Esophagus (tissue), 2 donors: ENCODE data around the gene DTWD1. TPM values are rescaled to one million over a fixed set of nuclear protein-coding genes. Genes with fewer than 3 reads are reported as not detected.

Experiments used
- H3K27ac ChIP-seq, 2 donors: one replicate each; pipeline ENCODE4 v1.5.1; 2013; ENCODE audit warnings: low read depth in 2 of 2, mild to moderate bottlenecking in 2 of 2, inconsistent platforms in 1 of 2, low read length in 1 of 2, moderate library complexity in 1 of 2
- H3K27me3 ChIP-seq, 2 donors: one replicate each; pipeline ENCODE4 v1.6.1; 2013; ENCODE audit warnings: low read length in 2 of 2, control low read depth in 1 of 2, mild to moderate bottlenecking in 1 of 2; ENCODE audit not compliant: insufficient read depth in 2 of 2, control insufficient read depth in 1 of 2
- H3K36me3 ChIP-seq, 2 donors: one replicate each; pipeline ENCODE4 v1.6.1; 2013; ENCODE audit warnings: low read length in 1 of 2; ENCODE audit not compliant: control insufficient read depth in 2 of 2, insufficient read depth in 2 of 2
- H3K4me1 ChIP-seq, 2 donors: one replicate each; pipeline ENCODE4 v1.6.1; 2013; ENCODE audit warnings: low read length in 1 of 2; ENCODE audit not compliant: control insufficient read depth in 2 of 2, insufficient read depth in 2 of 2
- H3K4me3 ChIP-seq, 2 donors: one replicate each; pipeline ENCODE4 v1.5.1; 2013; ENCODE audit warnings: low read length in 2 of 2, mild to moderate bottlenecking in 2 of 2, low read depth in 1 of 2, moderate library complexity in 1 of 2
- H3K9me3 ChIP-seq, 2 donors: one replicate each; pipeline ENCODE4 v1.6.1; 2013; ENCODE audit warnings: mild to moderate bottlenecking in 2 of 2, low read depth in 1 of 2, low read length in 1 of 2, moderate library complexity in 1 of 2; ENCODE audit not compliant: control insufficient read depth in 2 of 2, insufficient read depth in 1 of 2
- WGBS, 2 donors: extraction: QIAGEN DNeasy Blood & Tissue Kit; methylation state at CpG; one replicate each; pipeline ENCODE4 v1.1.7; 2013; 5-methylcytosine and 5-hydroxymethylcytosine counted together
- polyA plus RNA-seq, 2 donors: library from polyadenylated mRNA; stranded (reverse); fragments of 200-250 nt; gene quantifications; one replicate each; pipeline ENCODE4 v1.2.3, GENCODE V29; 2013
- donor health status: healthy with polysubstance abuse.
- donor health status: Bipolar disorder and iron deficiency.

The DTWD1 gene
- polyA plus RNA-seq, 2 donors: 9.1 to 11.0 TPM

DNA sequence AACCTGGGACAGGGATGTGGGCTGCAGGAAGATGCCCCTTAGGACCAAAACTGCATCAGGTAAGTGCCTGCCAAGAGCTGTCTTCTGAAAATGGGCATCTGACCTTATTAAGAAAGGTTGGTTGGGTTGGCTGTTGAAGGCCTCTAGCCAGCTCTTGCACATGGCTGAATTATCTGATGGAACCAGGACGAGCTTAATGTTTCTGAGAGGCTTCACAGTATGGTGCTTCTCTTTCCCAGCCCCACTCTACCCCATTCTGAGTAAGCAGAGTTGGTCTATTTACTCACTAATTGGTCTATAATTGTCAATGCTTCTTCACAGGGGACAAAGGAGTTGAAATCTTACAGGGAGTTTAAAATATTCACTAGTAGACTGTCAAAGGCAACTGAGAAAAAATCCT is 48.4 kb downstream of the DTWD1 start:
- 70 to 79% methylated on average over 1 of the region's 1 CpG for WGBS, 2 donors
- Histone ChIP-seq H3K27me3 (no peaks in the 10 kb centered on the region), H3K9me3 (no peaks in the 10 kb centered on the region), H3K36me3 (no peaks in the 10 kb centered on the region), H3K4me3 (no peak overlapping the region), H3K27ac (no peak overlapping the region), H3K4me1 (no peaks in the 10 kb centered on the region)

DNA sequence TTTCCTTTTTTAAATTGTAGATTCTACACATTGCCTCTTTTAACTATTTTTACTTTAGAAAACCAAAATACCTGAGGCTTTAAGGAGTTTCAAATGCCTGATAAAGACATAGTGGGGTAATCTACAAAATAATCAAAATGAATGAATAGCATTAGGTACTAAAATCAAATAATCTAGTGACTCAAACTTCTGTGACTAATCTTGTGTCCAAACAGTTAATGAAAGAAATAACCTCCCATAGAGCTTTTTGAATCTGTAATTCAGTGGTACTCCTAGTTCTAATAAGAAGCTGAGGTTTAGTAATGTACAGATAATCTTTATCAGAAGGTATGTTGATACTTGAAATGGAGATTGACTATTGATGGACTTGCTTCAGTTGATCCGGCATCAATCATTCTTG is 53.0 kb downstream of the DTWD1 start:
- Histone ChIP-seq H3K4me1 (no peaks in the 10 kb centered on the region), H3K9me3 (no peaks in the 10 kb centered on the region), H3K36me3 (no peaks in the 10 kb centered on the region), H3K4me3 (no peak overlapping the region), H3K27me3 (no peaks in the 10 kb centered on the region), H3K27ac (no peak overlapping the region)
- 94 to 97% methylated on average over 1 of the region's 1 CpG for WGBS, 2 donors

DNA sequence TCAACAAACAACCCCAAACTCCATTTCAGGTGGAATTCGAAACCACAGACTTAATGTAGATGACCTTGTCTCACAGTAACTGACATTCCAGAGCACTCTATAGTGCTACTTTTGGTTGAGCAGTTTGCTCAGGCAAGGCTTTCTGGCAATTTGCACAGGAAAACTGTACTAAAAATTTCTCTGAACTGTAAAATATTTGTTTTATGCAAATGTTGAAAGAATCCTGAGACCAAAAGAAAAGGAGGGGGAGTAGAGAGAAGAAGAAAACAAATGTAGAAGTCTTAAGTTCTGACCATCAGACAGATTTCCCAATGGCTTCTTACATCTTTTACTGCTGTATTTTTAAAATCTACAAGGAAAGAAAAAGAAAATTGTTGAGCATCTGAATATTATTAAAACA is 53.5 kb downstream of the DTWD1 start:
- no peaks in the 10 kb centered on the region for H3K4me1 ChIP-seq
- no peaks in the 10 kb centered on the region for H3K9me3 ChIP-seq
- 74 to 88% methylated on average over 1 of the region's 1 CpG for WGBS, 2 donors
- H3K36me3 ChIP-seq: no peaks in the 10 kb centered on the region
- H3K27ac ChIP-seq: no peak overlapping the region
- no peaks in the 10 kb centered on the region for H3K27me3 ChIP-seq
- no peak overlapping the region for H3K4me3 ChIP-seq

- Histone ChIP-seq H3K36me3 (no peaks in the 10 kb centered on the region), H3K4me1 (no peaks in the 10 kb centered on the region), H3K9me3 (no peaks in the 10 kb centered on the region), H3K4me3 (no peak overlapping the region), H3K27ac (no peak overlapping the region), H3K27me3 (no peaks in the 10 kb centered on the region)
These were observed 54.2 kb downstream of the DTWD1 start for GRCh38 chr15:49675041-49675440.

DNA sequence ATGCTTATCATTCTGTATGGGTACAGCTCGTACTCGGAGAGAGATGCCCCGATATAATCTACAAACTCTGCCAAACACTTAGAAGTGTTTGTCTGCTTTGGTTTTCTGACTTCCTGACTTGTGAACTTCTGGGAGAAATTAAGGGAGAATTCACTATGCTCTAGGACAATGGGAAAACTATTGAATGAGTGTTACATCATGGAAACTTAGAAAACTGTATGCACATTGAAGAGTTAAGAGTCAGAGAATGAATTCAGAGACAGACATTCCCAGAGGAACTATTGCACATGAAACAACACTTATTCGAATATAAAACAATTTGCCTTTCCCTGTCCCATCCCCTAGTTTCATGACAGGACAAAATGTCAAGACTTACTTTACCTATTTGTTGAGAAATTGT is 57.8 kb downstream of the DTWD1 start:
- H3K9me3 ChIP-seq: no peaks in the 10 kb centered on the region
- no peaks in the 10 kb centered on the region for H3K4me1 ChIP-seq
- H3K27ac ChIP-seq: no peak overlapping the region
- H3K36me3 ChIP-seq: no peaks in the 10 kb centered on the region
- no peaks in the 10 kb centered on the region for H3K27me3 ChIP-seq
- no peak overlapping the region for H3K4me3 ChIP-seq
- WGBS, 2 donors: 82 to 86% methylated on average over 4 of the region's 4 CpGs

DNA sequence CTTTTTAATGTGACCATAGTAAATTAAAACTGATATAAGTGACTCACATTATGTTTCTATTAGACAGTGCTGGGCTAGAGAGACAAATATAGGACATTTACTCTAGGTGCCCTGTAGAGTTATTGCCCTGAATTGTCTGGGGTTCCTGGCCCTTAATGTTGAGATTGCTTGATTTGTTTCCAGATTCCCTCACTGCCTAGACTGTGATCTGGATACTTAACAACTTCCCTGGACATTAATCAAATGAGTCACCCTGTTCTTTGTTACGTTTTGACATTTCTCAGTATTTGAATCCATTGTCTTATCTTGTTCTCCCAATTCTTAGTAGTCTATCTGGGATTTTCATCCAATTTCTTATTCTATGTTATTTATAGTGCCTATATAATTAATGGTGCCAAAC is 65.8 kb downstream of the DTWD1 start:
- no peaks in the 10 kb centered on the region for H3K9me3 ChIP-seq
- no peak overlapping the region for H3K27ac ChIP-seq
- WGBS, 2 donors: 26 to 33% methylated on average over 1 of the region's 1 CpG
- H3K4me1 ChIP-seq: no peaks in the 10 kb centered on the region
- H3K36me3 ChIP-seq: no peaks in the 10 kb centered on the region
- H3K27me3 ChIP-seq: no peaks in the 10 kb centered on the region
- no peak overlapping the region for H3K4me3 ChIP-seq

GRCh38 chr15:49688135-49688790 is 67.4 kb downstream of the DTWD1 start:
- no peak overlapping the region for H3K4me3 ChIP-seq
- no peaks in the 10 kb centered on the region for H3K9me3 ChIP-seq
- no peaks in the 10 kb centered on the region for H3K4me1 ChIP-seq
- no peaks in the 10 kb centered on the region for H3K27me3 ChIP-seq
- WGBS, 2 donors: 80 to 84% methylated on average over 3 of the region's 3 CpGs
- no peak overlapping the region for H3K27ac ChIP-seq
- H3K36me3 ChIP-seq: no peaks in the 10 kb centered on the region

DNA sequence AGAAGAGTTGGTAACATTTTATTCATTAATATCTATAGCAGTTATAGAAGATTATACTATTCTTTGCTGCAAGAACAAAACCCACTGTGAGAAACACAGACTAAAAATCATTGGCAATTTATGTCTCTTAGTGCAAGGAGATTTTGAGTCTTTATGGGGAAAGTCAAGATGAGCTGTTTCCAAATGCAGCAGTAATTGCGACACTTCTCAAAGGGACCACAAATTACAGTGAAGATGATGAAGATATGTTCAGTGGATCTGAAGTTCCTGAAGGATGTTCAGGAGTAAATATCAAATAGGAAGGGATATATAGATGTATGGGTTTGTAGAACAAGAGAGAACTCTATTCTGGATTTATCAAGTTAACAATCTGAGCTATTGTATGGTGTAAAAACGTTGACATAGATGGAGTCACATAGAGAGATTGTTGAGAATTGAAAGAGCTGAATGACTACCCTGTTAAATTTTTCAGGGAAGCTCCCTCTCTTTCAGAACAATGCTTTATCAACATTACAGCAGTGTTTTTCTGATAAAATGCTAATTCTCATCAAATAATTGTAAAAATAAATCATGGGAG is 71.8 kb downstream of the DTWD1 start:
- no peak overlapping the region for H3K27ac ChIP-seq
- H3K27me3 ChIP-seq: no peaks in the 10 kb centered on the region
- H3K4me1 ChIP-seq: no peaks in the 10 kb centered on the region
- H3K9me3 ChIP-seq: no peaks in the 10 kb centered on the region
- H3K36me3 ChIP-seq: no peaks in the 10 kb centered on the region
- no peak overlapping the region for H3K4me3 ChIP-seq
- 34 to 66% methylated on average over 2 of the region's 2 CpGs for WGBS, 2 donors

DNA sequence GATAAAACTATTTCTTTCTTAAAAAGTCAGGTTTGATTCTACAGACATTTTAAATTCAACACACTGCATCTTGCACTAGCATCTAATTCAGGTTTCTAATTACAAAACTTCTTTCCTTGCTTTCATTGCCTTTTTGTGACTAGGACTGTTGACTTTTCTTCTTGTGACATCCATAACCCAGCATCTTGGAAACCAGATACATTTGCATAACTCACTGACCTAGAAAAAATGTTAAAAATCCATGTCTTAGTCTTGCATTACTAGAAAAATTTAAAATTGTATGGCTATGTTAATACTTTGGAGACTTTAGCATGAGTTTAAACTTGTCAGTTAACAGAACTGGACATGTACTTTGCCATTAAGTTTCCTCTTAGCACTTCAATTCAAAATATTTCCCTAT is 72.7 kb downstream of the DTWD1 start:
- Histone ChIP-seq H3K27me3 (no peaks in the 10 kb centered on the region), H3K27ac (no peak overlapping the region), H3K9me3 (no peaks in the 10 kb centered on the region), H3K4me3 (no peak overlapping the region), H3K36me3 (no peaks in the 10 kb centered on the region), H3K4me1 (no peaks in the 10 kb centered on the region)

DNA sequence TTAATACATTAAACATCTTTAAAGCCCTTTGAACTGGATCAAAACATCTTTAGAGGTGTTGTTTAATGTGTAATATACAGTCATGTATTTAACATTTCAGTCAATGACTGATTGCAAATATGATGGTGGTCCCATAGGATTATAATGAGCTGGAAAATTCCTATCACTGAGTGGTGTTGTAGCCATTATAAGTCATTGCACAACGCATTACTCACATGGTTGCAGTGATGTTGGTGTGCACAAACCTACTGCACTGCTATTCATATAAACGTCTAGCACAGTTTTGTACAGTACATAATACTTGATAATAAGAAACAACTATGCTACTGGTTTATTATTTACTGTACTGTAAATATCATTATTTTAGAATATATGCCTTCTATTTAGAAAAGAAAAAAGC is 75.6 kb downstream of the DTWD1 start:
- Histone ChIP-seq H3K27ac (no peak overlapping the region), H3K27me3 (no peaks in the 10 kb centered on the region), H3K9me3 (no peaks in the 10 kb centered on the region), H3K4me1 (no peaks in the 10 kb centered on the region), H3K4me3 (no peak overlapping the region), H3K36me3 (no peaks in the 10 kb centered on the region)
- 86 to 91% methylated on average over 2 of the region's 2 CpGs for WGBS, 2 donors
